HepG2 (cell line): Measurements from ENCODE around the gene ITGB7. TPM values are rescaled to one million over a fixed set of nuclear protein-coding genes. Genes with fewer than 3 reads are reported as not detected.

Source experiments
- ATAC-seq: fragments of 200-7000 bp; cut with Tn5 transposase; 3 replicates; pipeline ENCODE4 v1.9.1; 2020; ENCODE audit warnings: mild to moderate bottlenecking, moderate library complexity
- BruUV-seq: library from RNA; stranded (reverse); fragments of 400-500 nt; replicated peaks from 2 replicates; lab custom pipeline; 2021; lab: Mats Ljungman, UMichigan
- CTCF ChIA-PET: fragments of 300-600 bp; formaldehyde crosslinking; extraction: SDS; loops from one replicate; lab custom pipeline; 2021; ENCODE audit warnings: low total read pairs, inconsistent platforms, low intra/inter-chr PET ratio; lab: Yijun Ruan, JAX
- POLR2A ChIA-PET: fragments of 350-600 bp; sonication (Branson Sonifier 250); formaldehyde crosslinking; loops from one replicate; lab custom pipeline; 2020; ENCODE audit warnings: antibody characterized with exemption, inconsistent platforms; lab: Yijun Ruan, JAX
- DNase-seq: peaks from one replicate; pipeline ENCODE4 v3.0.0-alpha.2; 2015; ENCODE audit warnings: low spot score
- FAIRE-seq: peaks from 3 replicates; lab custom pipeline; 2011; peaks lifted over from hg19 to GRCh38; lab: Jason Lieb, UNC
- H2AFZ ChIP-seq: one replicate; pipeline ENCODE4 v1.6.1; 2011; ENCODE audit warnings: low read length, inconsistent platforms
- H3K27ac ChIP-seq: fragments of 300-600 bp; 3 replicates; pipeline ENCODE4 v1.8.0; 2011; ENCODE audit warnings: mixed run types, mild to moderate bottlenecking, mixed read lengths, low read length, inconsistent platforms; ENCODE audit not compliant: insufficient read depth; ENCODE audit errors: extremely low read length
- H3K27me3 ChIP-seq, 2 experiments: fragments of 200-600 bp in 1 of 2; 2 replicates in 1 of 2; 3 replicates in 1 of 2; pipeline versions ENCODE4 v1.6.0 to v1.8.0; 2011; ENCODE audit warnings: low read length in 2 of 2, mild to moderate bottlenecking in 2 of 2, moderate library complexity in 2 of 2, inconsistent platforms in 1 of 2; ENCODE audit not compliant: insufficient read depth in 2 of 2, control insufficient read depth in 1 of 2
- H3K36me3 ChIP-seq, 2 experiments: fragments of 200-600 bp in 1 of 2; replicated peaks in 1 of 2; 2 replicates in 1 of 2; 3 replicates in 1 of 2; pipeline versions ENCODE4 v1.5.1 to v1.8.0; 2011; ENCODE audit warnings: low read length in 2 of 2, inconsistent platforms in 1 of 2; ENCODE audit not compliant: insufficient read depth in 2 of 2, control insufficient read depth in 1 of 2
- H3K4me1 ChIP-seq: 2 replicates; pipeline ENCODE4 v1.5.1; 2012; ENCODE audit warnings: low read length, inconsistent platforms; ENCODE audit not compliant: insufficient read depth
- H3K4me2 ChIP-seq: 2 replicates; pipeline ENCODE4 v1.6.0; 2011; ENCODE audit warnings: low read depth, low read length, inconsistent platforms
- H3K4me3 ChIP-seq, 3 experiments: fragments of 200-600 bp in 1 of 3; sonication (generic), shearing (Covaris generic) in 1 of 3; replicated peaks in 1 of 3; 2 replicates each; pipeline ENCODE4 v1.5.1; 2011 to 2016; ENCODE audit warnings: low read length in 3 of 3, inconsistent platforms in 2 of 3, low read depth in 2 of 3, mild to moderate bottlenecking in 2 of 3, control low read depth in 1 of 3, mixed read lengths in 1 of 3; ENCODE audit not compliant: insufficient read depth in 1 of 3
- H3K79me2 ChIP-seq: one replicate; pipeline ENCODE4 v1.6.1; 2011; ENCODE audit warnings: low read length, inconsistent platforms; ENCODE audit not compliant: insufficient read depth
- H3K9ac ChIP-seq: 2 replicates; pipeline ENCODE4 v1.6.0; 2011; ENCODE audit warnings: mild to moderate bottlenecking, low read depth, low read length, inconsistent platforms; ENCODE audit not compliant: insufficient read depth
- H3K9me3 ChIP-seq: 2 replicates; pipeline ENCODE4 v1.5.1; 2012; ENCODE audit warnings: mild to moderate bottlenecking, low read length
- H4K20me1 ChIP-seq: 2 replicates; pipeline ENCODE4 v1.6.0; 2011; ENCODE audit warnings: inconsistent platforms, mild to moderate bottlenecking, low read length, moderate library complexity; ENCODE audit not compliant: insufficient read depth
- AKAP8 ChIP-seq: sonication (generic); formaldehyde crosslinking; IDR thresholded peaks from 2 replicates; pipeline ENCODE4 v1.5.1; 2020; ENCODE audit warnings: mild to moderate bottlenecking, missing genetic modification reagents
- HMGXB4 ChIP-seq, 2 experiments: sonication (generic) in 1 of 2; formaldehyde crosslinking in 1 of 2; IDR thresholded peaks; 2 replicates each; pipeline versions ENCODE4 v1.4.0 to v1.6.1; 2018 to 2020; ENCODE audit warnings: missing genetic modification reagents in 2 of 2, borderline replicate concordance in 1 of 2, low read depth in 1 of 2, mild to moderate bottlenecking in 1 of 2, missing biosample characterization in 1 of 2
- MATR3 ChIP-seq: sonication (generic); formaldehyde crosslinking; IDR thresholded peaks from 2 replicates; pipeline ENCODE4 v1.4.0; 2020; ENCODE audit warnings: missing genetic modification reagents
- SIX1 ChIP-seq: sonication (generic); formaldehyde crosslinking; IDR thresholded peaks from 2 replicates; pipeline ENCODE4 v1.4.0; 2020; ENCODE audit warnings: missing genetic modification reagents, borderline replicate concordance
- TAF1 ChIP-seq: sonication (generic); formaldehyde crosslinking; IDR thresholded peaks from 2 replicates; pipeline ENCODE4 v1.4.0; 2020; ENCODE audit warnings: missing genetic modification reagents
- TMF1 ChIP-seq: sonication (generic); formaldehyde crosslinking; IDR thresholded peaks from 2 replicates; pipeline ENCODE4 v1.8.1; 2022; ENCODE audit warnings: low read depth, missing genetic modification reagents
- YY1 ChIP-seq: IDR thresholded peaks from 2 replicates; pipeline ENCODE4 v1.6.1; 2011; ENCODE audit warnings: low read length, low read depth, moderate library complexity, mild to moderate bottlenecking; ENCODE audit not compliant: insufficient read depth, insufficient replicate concordance
- WGBS: methylation state at CpG from one replicate; pipeline ENCODE4 v1.1.6; 2017; ENCODE audit warnings: low lambda C conversion rate; 5-methylcytosine and 5-hydroxymethylcytosine counted together
- in situ Hi-C: cut with HindIII; loops from 2 replicates; pipeline ENCODE4 v1.10.0; 2017; ENCODE audit warnings: low pct_unique_long_range_greater_than_20kb; ENCODE audit not compliant: extremely low pct_ligation_motif_present
- intact Hi-C: fragments of 100-400 bp; cut with micrococcal nuclease; formaldehyde crosslinking; loops from one replicate; pipeline ENCODE4 v1.10.0; 2022; ENCODE audit not compliant: unreplicated experiment
- polyA plus RNA-seq, 8 experiments: library from polyadenylated mRNA; depleted of rRNA in 3 of 8; stranded (reverse) in 7 of 8; unstranded in 1 of 8; fragments of >200 nt; fragmentation: Illumina TruSeq in 4 of 8; extraction: Trizol in 4 of 8; gene quantifications; 2 replicates each; pipeline versions ENCODE4 v1.2.1 to v1.2.3, GENCODE V29; 2011 to 2016; ENCODE audit warnings: low read depth in 4 of 8, missing spikeins in 1 of 8, mixed read lengths in 1 of 8; ENCODE audit not compliant: insufficient read depth in 1 of 8
- total RNA-seq, 5 experiments: library from RNA; depleted of rRNA; stranded (reverse); fragments of >200 nt; fragmentation: Illumina TruSeq; extraction: Trizol; gene quantifications; 2 replicates each; pipeline ENCODE4 v1.2.3, GENCODE V29; 2016; ENCODE audit warnings: low read depth in 1 of 5
- TF ChIP-seq, protein P1 (sequence below): IDR thresholded peaks from 2 replicates; pipeline ENCODE4 v1.6.1; 2018; ENCODE audit warnings: missing genetic modification reagents
- TF ChIP-seq, protein P2 (sequence below): sonication (generic); formaldehyde crosslinking; IDR thresholded peaks from 2 replicates; pipeline ENCODE4 v1.5.1; 2020; ENCODE audit warnings: mild to moderate bottlenecking, missing genetic modification reagents, borderline replicate concordance

Gene ITGB7
- total and polyA plus RNA-seq, 2 of the 13 experiments (the other 11 are each of a cell fraction or from before 2014, with no cell fraction given), result 0.16 to 0.18 TPM

DNA sequence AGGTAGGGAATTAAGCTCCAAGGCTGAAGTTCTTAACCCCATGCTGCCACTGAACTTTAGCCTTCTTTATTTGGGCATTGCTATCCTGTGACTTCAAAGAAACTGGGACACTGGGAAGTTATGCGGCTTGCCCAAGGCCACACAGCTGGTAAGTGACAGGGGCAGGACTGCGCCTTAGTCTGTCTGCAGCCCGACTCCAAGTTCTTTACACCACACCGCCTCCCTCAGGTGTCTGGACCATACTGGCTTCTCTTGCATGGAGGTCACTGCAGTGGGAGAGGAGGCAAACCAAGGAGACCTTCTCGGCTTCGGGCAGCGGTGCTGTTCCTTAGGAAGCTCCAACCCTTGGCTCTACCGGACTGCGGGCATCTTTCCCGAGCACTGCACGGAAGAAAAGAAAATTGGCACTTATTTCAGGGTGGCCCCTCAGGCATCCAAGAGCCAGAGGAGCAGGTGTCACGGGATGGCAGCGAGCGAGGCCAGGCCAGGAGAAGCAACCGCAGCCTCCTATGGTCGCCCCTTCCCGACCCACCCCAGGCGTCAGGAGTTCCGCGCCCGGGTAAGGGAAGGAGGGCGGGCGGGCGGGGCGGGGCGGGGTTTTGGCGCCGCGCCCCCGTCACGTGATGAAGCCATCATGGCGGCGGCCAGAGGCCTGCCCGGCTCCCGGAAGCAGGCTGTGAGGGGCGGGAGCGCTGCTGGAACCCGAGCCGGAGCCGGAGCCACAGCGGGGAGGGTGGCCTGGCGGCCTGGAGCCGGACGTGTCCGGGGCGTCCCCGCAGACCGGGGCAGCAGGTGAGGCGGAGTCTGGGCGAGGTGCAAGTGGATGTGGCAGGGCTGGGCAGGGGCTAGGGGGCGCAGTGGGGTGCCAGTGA, 44.7 kb upstream of the ITGB7 start:
- 1% methylated on average over 16 of the region's 51 CpGs for WGBS
- H3K27me3 ChIP-seq, result no peaks in the 10 kb centered on the region
- H2AFZ ChIP-seq, result peak overlapping the region; percentile 86
- DNase-seq, result peak; percentile 81
- intact Hi-C loops (loop anchor here (5.0 kb wide), 1 partner anchor 39 kb away; no protein-coding TSS in a partner anchor), in situ Hi-C loops (no loop called here)
- peak; percentile 85 for ATAC-seq
- peak; percentile 92 for FAIRE-seq
- peaks cover 13% of the 10 kb centered on the region for H3K79me2 ChIP-seq
- H3K4me1 ChIP-seq, result peaks cover 37% of the 10 kb centered on the region
- CTCF ChIA-PET, result interaction anchor here (2.6 kb wide), 1 partner anchor 39 kb away, joined by 21 read pairs; no protein-coding TSS in a partner anchor
- peak overlapping the region; percentile 80 for H3K27ac ChIP-seq
- H4K20me1 ChIP-seq, result no peaks in the 10 kb centered on the region
- BruUV-seq, result TSS peak; percentile 88
- POLR2A ChIA-PET, result interaction anchor here (0.6 to 2.6 kb wide), 11 partner anchors 10 to 77 kb away, joined by 3 to 17 read pairs (median 5); partner anchors contain the start of genes AAAS, CSAD, MYG1 and PFDN5
- H3K36me3 ChIP-seq, result peaks cover 0 to 5% of the 10 kb centered on the region in 2 experiments; a peak in 2 of 5 replicates
- peak overlapping the region; percentile 86 for H3K9ac ChIP-seq
- H3K4me2 ChIP-seq, result peak overlapping the region; percentile 97
- no peaks in the 10 kb centered on the region for H3K9me3 ChIP-seq
- H3K4me3 ChIP-seq, result peak overlapping the region; percentile 85 to 96 (median 93)
- TF ChIP-seq TMF1 (CRISPR knock-in tag) (no peak), MATR3 (CRISPR knock-in tag) (no peak), HMGXB4 (CRISPR knock-in tag; IDR thresholded peaks at IDR 0.05; ENCODE audit: borderline replicate concordance in 1 of 2, low read depth in 1 of 2) (peak; percentile 55 to 82; a peak in 3 of 4 replicates), YY1 (peak; percentile 95), AKAP8 (CRISPR knock-in tag) (peak; percentile 47; the same call in 1 of the 2 replicates), TAF1 (CRISPR knock-in tag) (peak; percentile 86), SIX1 (peak; percentile 46; the same call in 1 of the 2 replicates)
- TF ChIP-seq, protein P1, sequence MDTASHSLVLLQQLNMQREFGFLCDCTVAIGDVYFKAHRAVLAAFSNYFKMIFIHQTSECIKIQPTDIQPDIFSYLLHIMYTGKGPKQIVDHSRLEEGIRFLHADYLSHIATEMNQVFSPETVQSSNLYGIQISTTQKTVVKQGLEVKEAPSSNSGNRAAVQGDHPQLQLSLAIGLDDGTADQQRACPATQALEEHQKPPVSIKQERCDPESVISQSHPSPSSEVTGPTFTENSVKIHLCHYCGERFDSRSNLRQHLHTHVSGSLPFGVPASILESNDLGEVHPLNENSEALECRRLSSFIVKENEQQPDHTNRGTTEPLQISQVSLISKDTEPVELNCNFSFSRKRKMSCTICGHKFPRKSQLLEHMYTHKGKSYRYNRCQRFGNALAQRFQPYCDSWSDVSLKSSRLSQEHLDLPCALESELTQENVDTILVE (CRISPR knock-in tag), result no peak
- TF ChIP-seq, protein P2, sequence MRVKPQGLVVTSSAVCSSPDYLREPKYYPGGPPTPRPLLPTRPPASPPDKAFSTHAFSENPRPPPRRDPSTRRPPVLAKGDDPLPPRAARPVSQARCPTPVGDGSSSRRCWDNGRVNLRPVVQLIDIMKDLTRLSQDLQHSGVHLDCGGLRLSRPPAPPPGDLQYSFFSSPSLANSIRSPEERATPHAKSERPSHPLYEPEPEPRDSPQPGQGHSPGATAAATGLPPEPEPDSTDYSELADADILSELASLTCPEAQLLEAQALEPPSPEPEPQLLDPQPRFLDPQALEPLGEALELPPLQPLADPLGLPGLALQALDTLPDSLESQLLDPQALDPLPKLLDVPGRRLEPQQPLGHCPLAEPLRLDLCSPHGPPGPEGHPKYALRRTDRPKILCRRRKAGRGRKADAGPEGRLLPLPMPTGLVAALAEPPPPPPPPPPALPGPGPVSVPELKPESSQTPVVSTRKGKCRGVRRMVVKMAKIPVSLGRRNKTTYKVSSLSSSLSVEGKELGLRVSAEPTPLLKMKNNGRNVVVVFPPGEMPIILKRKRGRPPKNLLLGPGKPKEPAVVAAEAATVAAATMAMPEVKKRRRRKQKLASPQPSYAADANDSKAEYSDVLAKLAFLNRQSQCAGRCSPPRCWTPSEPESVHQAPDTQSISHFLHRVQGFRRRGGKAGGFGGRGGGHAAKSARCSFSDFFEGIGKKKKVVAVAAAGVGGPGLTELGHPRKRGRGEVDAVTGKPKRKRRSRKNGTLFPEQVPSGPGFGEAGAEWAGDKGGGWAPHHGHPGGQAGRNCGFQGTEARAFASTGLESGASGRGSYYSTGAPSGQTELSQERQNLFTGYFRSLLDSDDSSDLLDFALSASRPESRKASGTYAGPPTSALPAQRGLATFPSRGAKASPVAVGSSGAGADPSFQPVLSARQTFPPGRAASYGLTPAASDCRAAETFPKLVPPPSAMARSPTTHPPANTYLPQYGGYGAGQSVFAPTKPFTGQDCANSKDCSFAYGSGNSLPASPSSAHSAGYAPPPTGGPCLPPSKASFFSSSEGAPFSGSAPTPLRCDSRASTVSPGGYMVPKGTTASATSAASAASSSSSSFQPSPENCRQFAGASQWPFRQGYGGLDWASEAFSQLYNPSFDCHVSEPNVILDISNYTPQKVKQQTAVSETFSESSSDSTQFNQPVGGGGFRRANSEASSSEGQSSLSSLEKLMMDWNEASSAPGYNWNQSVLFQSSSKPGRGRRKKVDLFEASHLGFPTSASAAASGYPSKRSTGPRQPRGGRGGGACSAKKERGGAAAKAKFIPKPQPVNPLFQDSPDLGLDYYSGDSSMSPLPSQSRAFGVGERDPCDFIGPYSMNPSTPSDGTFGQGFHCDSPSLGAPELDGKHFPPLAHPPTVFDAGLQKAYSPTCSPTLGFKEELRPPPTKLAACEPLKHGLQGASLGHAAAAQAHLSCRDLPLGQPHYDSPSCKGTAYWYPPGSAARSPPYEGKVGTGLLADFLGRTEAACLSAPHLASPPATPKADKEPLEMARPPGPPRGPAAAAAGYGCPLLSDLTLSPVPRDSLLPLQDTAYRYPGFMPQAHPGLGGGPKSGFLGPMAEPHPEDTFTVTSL (CRISPR knock-in tag), result no peak
